Cardiac septum (tissue), 1 donor: ENCODE measurements around the gene ZNF554. TPM values are rescaled to one million over a fixed set of nuclear protein-coding genes. Genes with fewer than 3 reads are reported as not detected.

ENCODE experiments used
- DNase-seq: peaks from one replicate; pipeline ENCODE4 v3.0.0-alpha.2; 2020; ENCODE audit warnings: low spot score
- intact Hi-C: fragments of 100-400 bp; cut with DNase I; formaldehyde crosslinking; loops from one replicate; pipeline ENCODE4 v1.14.0; 2022
- total RNA-seq: library from RNA; stranded (reverse); fragmentation: NEBNext Ultra II Directional; extraction: Animal tissue kit (Norgen Biotek cat#: 25700); gene quantifications from one replicate; pipeline ENCODE4 v1.2.1, GENCODE V29; 2021
- donor health status: DM: no; HTN: no; CAD: no.

The ZNF554 gene
- total RNA-seq, 1 donor from 2014 or later: 5.6 TPM

GRCh38 chr19:2805261-2805900 lies 14.3 kb upstream of the ZNF554 start:
- no peak for DNase-seq
- intact Hi-C loops: no loop called here

GRCh38 chr19:2805991-2806649 lies 13.5 kb upstream of the ZNF554 start:
- no peak for DNase-seq
- intact Hi-C loops: no loop called here

GRCh38 chr19:2806736-2807378 lies 12.8 kb upstream of the ZNF554 start:
- intact Hi-C loops: no loop called here
- no peak for DNase-seq

GRCh38 chr19:2807379-2808128 lies 12.1 kb upstream of the ZNF554 start:
- intact Hi-C loops: no loop called here
- DNase-seq: no peak

GRCh38 chr19:2808129-2808941 lies 11.3 kb upstream of the ZNF554 start:
- DNase-seq: no peak
- intact Hi-C loops: no loop called here

DNA sequence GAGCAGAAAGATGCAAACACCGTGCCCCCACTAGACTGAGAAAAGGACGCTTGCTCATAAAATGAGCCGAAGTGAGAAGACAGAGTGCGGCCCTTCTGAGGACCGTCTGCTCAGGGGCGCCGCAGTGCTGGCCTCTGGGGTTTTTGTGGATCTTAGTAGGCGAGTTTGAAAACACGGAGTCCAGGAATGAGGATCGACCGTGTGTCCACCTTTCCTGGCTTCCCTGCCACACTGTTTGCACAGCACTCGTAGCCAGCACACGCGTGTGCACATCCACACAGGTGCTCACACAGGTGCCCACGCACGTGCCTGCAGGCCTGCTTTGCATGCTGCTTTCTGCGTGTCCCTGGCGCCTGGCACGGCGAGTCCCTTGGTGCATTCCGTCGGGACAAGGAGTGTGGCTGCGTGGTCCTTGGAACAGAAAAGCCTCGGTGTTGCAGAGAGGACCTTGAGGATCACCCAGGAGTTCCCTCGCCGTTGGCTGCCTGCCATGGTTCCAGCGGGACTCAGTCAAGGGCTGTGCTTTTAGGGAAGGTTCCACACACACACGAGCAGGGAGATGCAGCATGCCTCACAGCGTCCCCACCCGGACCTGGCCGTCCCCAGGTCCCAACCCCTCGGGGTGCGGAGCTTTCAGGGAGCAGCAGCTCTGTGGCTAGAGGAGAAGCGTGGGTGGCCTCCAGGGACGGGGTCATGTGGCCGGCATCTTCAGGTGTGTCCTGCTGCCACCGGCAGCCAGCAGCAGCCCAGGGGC lies 10.1 kb upstream of the ZNF554 start:
- intact Hi-C loops: no loop called here
- DNase-seq: no peak

DNA sequence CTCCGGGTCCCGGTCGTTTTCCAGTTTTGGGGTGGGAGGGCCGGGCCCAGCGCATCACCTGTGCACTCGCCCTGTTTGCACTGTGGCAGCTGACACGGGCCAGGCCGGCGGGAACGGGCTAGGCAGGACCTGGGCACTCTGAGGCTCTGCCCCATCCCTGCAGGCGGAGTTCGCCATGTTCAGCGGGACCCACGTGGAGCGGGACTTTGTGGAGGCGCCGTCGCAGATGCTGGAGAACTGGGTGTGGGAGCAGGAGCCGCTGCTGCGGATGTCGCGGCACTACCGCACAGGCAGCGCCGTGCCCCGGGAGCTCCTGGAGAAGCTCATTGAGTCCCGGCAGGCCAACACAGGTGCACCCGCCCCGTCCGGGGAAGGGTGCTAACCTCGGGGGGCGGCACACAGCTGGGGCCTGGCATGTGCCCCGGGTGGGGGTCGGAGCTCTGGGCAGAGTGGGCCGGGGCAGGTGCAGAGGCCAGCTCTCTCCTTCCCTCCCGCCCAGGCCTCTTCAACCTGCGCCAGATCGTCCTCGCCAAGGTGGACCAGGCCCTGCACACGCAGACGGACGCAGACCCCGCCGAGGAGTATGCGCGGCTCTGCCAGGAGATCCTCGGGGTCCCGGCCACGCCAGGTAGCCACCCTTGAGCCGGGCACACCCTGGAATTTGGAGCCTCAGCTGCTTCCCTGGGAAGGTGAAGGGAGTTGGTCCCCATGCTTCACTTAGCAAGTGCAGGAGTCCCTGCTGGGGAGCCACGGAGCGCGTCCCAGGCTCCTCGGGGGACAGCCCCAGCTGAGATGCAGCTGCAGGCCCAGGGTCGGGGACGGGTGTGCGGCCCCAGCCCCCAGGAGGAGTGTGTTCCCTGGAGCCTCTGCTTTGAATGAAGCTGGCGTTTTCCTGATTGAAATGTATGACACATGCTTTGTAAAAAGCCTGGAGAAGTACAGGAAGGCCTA lies 9.3 kb upstream of the ZNF554 start:
- intact Hi-C loops: no loop called here

DNA sequence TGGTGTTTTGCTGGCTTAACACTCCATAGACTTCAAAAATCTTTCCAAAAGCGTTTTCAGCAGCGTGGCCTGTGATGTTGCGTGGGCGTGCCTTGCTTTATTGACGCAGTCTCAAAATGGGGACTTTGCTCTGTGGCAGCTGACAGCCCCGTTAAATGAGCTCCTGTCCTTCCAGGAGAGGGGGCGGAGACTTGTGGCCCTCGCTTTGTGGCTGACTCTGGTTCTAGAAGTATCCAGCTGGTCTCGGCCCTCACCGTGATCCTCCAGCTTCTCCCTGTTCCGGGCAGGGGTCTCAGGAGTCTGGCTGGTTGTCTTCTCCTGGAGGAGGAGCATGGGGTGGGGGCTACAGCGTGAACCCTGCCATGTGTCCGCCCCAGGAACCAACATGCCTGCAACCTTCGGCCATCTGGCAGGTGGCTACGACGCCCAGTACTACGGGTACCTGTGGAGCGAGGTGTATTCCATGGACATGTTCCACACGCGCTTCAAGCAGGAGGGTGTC lies 8.4 kb upstream of the ZNF554 start:
- intact Hi-C loops: no loop called here
- DNase-seq: no peak

More for the DNA sequence above, 9.3 kb upstream of the ZNF554 start:
- no peak for DNase-seq

DNA sequence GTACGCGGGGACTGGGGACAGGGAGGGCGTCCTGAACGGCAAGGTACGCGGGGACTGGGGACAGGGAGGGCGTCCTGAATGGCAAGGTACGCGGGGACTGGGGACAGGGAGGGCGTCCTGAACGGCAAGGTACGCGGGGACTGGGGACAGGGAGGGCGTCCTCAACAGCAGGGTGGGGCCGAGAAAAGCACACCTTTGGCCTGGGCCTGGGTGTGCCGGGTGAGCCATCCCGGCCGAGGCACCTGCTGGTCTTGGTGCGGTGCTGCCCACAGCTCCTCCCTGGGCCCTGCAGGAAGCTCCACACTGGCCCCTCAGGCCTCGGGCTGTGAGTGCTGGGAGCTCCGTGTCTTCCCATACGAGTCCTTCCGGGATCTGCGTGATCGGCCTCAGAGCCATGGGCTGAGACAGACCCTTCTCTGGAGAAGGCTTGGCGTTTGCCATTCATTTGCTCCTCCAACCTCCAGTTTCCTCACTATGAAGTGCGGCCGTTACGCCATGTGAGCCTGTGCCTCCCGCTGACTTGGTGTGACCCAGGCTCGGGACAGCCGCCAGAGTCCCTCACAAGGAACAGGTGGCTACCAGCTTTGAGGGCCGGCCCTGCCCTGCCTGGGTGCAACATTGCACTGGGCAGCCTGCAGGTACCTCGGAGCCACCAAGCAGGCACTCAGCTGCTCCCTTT lies 7.8 kb upstream of the ZNF554 start:
- DNase-seq: no peak
- intact Hi-C loops: no loop called here

GRCh38 chr19:2812414-2813234 lies 7.0 kb upstream of the ZNF554 start:
- no peak for DNase-seq

DNA sequence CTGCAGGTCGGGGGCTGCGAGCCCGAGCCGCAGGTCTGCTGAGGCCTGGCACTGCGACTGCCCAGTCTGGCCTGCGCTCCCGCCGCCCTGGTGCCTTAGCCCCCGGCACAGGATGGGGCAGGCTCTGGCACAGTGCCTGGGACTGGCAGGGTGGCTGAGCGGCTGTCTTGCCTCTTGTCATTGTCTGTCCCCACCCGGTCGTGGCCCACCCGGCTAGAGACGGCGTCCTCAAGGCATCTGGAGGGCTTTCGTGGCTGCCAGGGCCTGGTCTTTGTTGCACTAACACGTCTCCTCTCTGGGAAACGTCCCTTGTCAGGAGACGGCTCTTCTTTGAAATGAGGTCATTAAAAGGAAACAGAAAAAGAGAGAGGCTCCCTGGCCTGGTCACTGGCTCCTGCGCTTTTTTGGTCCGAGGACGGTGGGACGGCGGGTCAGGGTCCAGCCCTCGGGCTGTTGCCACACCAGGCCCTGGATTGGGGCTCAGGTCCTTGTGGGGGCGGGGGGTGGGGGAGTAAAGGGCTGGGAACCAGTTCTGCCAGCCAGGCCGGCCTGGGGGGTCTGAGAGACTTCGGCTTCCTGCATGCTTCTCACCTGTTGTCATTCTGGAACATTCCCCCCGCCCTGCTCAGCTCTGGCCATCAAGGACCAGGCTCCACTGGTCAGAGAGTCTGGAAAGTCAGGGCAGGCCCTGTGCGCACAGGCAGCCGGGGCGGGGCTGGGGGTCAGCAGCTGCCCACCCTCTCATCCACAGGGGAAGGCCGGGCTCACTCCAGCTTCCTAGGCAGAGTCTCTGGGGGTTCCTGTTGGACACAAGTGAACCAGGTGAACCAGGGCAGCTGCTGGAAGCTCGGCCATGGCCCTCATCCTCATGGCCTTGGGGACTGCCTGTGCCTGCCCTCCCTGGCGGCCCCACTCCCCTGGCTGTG lies 6.2 kb upstream of the ZNF554 start:
- no peak for DNase-seq
- intact Hi-C loops: no loop called here

More at GRCh38 chr19:2812414-2813234, 7.0 kb upstream of the ZNF554 start:
- intact Hi-C loops: no loop called here

GRCh38 chr19:2814426-2814825 lies 5.2 kb upstream of the ZNF554 start:
- no peak for DNase-seq
- intact Hi-C loops: no loop called here

DNA sequence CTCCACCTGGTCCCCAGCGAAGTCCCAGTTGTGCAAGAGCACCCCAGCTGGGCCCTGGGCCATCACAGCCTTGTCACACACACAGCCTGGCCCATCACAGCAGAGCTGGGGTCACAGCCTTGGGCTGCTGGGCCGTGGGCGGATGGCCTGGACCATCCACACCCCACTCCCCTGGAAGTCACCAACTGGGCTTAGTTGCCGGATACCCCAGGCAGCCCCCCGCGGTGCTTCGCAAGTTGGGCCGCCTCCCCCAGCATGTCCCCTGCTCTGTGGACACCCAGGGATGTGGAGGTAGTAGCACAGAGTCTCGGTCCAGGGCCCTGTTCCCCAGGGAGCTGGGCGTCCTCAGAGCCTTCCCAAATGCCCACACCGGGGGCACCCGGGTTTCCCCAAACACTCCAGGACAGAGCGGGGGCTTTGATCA lies 4.5 kb upstream of the ZNF554 start:
- DNase-seq: no peak
- intact Hi-C loops: no loop called here

DNA sequence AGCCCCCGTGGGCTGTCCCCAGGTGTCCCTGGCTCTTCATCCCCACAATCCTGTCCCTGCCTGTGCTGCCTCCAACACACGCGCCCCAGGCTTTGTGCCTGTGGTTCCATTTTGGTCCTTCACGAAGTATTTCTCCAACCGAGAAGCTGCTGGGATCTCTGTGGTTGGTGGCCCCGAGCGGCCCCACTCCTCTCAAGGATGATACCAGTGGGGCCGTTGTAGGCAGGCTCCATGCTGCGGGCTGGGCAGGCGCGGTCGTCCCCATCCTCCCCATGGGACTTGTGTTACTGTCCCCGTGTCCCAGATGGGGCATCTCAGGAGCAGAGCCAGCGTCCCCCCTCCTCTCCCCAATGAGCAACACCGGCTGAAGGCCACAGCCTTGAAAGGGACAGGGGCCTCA lies 3.7 kb upstream of the ZNF554 start:
- intact Hi-C loops: no loop called here

DNA sequence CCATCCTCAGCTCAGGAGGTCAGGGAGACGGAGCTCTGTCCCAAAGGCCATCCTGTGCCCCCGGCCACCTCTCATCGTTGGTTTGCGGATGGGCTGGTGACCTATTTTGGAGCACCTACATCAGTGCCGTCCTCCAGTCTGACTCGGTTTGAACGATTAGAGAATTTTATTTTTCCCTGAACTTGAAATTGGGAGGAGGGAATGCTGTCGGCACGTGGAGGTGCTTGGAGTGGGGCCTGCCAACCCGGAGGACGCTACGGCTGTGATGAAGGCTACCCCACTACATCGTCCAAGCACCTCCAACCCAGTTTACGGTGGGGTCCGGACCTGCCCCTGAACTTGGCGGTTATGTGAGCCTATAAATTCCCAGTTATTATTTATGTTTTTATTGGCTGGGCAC lies 3.0 kb upstream of the ZNF554 start:
- intact Hi-C loops: no loop called here
- no peak for DNase-seq

More for the DNA sequence above, 3.7 kb upstream of the ZNF554 start:
- DNase-seq: no peak
